Breast epithelium (tissue), 4 donors: ENCODE results near the gene NUAK1. TPM values are rescaled to one million over a fixed set of nuclear protein-coding genes. Genes with fewer than 3 reads are reported as not detected.

ENCODE experiments used
- DNase-seq, 2 donors: peaks; one replicate each; pipeline ENCODE4 v3.0.0-alpha.2; 2019; ENCODE audit warnings: low spot score in 2 of 2
- H3K27ac ChIP-seq, 2 donors: fragments of 200-600 bp; sonication (generic) in 1 of 2; one replicate each; pipeline ENCODE4 v1.5.1; 2016 to 2019; ENCODE audit warnings: mild to moderate bottlenecking in 1 of 2
- H3K27me3 ChIP-seq, 2 donors: fragments of 200-600 bp; sonication (generic) in 1 of 2; one replicate each; pipeline versions ENCODE4 v1.5.1 to v1.6.0; 2017 to 2019; ENCODE audit warnings: control low read depth in 1 of 2, mild to moderate bottlenecking in 1 of 2
- H3K36me3 ChIP-seq: fragments of 200-600 bp; one replicate; pipeline ENCODE4 v1.5.1; 2019
- H3K4me1 ChIP-seq, 2 donors: fragments of 200-600 bp; sonication (generic); one replicate each; pipeline ENCODE4 v1.5.1; 2016 to 2019; ENCODE audit warnings: control low read depth in 1 of 2
- H3K4me3 ChIP-seq, 3 donors: fragments of 200-600 bp; sonication (generic); 1 replicate in 2 of 3; 2 replicates in 1 of 3; pipeline ENCODE4 v1.5.1; 2016 to 2019; ENCODE audit warnings: mild to moderate bottlenecking in 3 of 3, moderate library complexity in 2 of 3
- H3K9me3 ChIP-seq, 2 donors: fragments of 200-600 bp; sonication (generic) in 1 of 2; one replicate each; pipeline ENCODE4 v1.5.1; 2016 to 2019; ENCODE audit warnings: control low read depth in 1 of 2
- CTCF ChIP-seq, 3 donors: fragments of 450-650 bp; IDR thresholded peaks; one replicate each; pipeline ENCODE4 v1.5.1; 2016 to 2017; ENCODE audit warnings: antibody characterized with exemption in 3 of 3, mild to moderate bottlenecking in 3 of 3, moderate library complexity in 3 of 3
- POLR2A ChIP-seq: fragments of 450-650 bp; IDR thresholded peaks from one replicate; pipeline ENCODE4 v1.6.1; 2016; ENCODE audit warnings: antibody characterized with exemption, mild to moderate bottlenecking, moderate library complexity
- POLR2AphosphoS5 ChIP-seq, 3 donors: sonication (generic); formaldehyde crosslinking; IDR thresholded peaks; one replicate each; pipeline ENCODE4 v1.6.1; 2017; ENCODE audit warnings: antibody characterized with exemption in 3 of 3
- intact Hi-C: fragments of 100-400 bp; cut with DNase I; formaldehyde crosslinking; loops from one replicate; pipeline ENCODE4 v1.15.1; 2023; ENCODE audit warnings: low total_unique reads
- total RNA-seq, 3 donors: library from RNA; depleted of rRNA; stranded (reverse); fragments of >200 nt; gene quantifications; one replicate each; pipeline ENCODE4 v1.1.0, GENCODE V29; 2016

Gene NUAK1
- total RNA-seq, 3 donors from 2014 or later, result 6.0 to 20.2 (median 13.1) TPM

GRCh38 chr12:106074361-106074705 lies 64.4 kb downstream of the NUAK1 start:
- Histone ChIP-seq H3K27me3 (no peaks in the 10 kb centered on the region), H3K4me1 (no peaks in the 10 kb centered on the region), H3K27ac (no peak overlapping the region), H3K4me3 (no peak overlapping the region), H3K36me3 (no peaks in the 10 kb centered on the region), H3K9me3 (no peaks in the 10 kb centered on the region)
- TF ChIP-seq POLR2AphosphoS5 (IDR thresholded peaks at IDR 0.05) (no peak), CTCF (IDR thresholded peaks at IDR 0.05) (no peak), POLR2A (no peak)
- intact Hi-C loops, result no loop called here
- no peak for DNase-seq

- no peak for DNase-seq
- intact Hi-C loops, result no loop called here
- Histone ChIP-seq H3K27me3 (no peaks in the 10 kb centered on the region), H3K4me3 (no peak overlapping the region), H3K9me3 (no peaks in the 10 kb centered on the region), H3K36me3 (no peaks in the 10 kb centered on the region), H3K27ac (no peak overlapping the region), H3K4me1 (no peaks in the 10 kb centered on the region)
- TF ChIP-seq POLR2A (no peak), POLR2AphosphoS5 (IDR thresholded peaks at IDR 0.05) (no peak), CTCF (IDR thresholded peaks at IDR 0.05) (no peak)
Measured at GRCh38 chr12:106073179-106073578, 65.6 kb downstream of the NUAK1 start.

- TF ChIP-seq CTCF (IDR thresholded peaks at IDR 0.05) (no peak), POLR2AphosphoS5 (IDR thresholded peaks at IDR 0.05) (no peak), POLR2A (no peak)
- DNase-seq, result no peak
- Histone ChIP-seq H3K27me3 (no peaks in the 10 kb centered on the region), H3K4me3 (no peak overlapping the region), H3K9me3 (no peaks in the 10 kb centered on the region), H3K36me3 (no peaks in the 10 kb centered on the region), H3K27ac (no peak overlapping the region), H3K4me1 (no peaks in the 10 kb centered on the region)
- intact Hi-C loops, result no loop called here
Measured at GRCh38 chr12:106072751-106073150, 66.0 kb downstream of the NUAK1 start.

- Histone ChIP-seq H3K27ac (no peak overlapping the region), H3K9me3 (no peaks in the 10 kb centered on the region), H3K4me1 (no peaks in the 10 kb centered on the region), H3K27me3 (no peaks in the 10 kb centered on the region), H3K36me3 (no peaks in the 10 kb centered on the region), H3K4me3 (no peak overlapping the region)
- TF ChIP-seq CTCF (IDR thresholded peaks at IDR 0.05) (no peak), POLR2A (no peak), POLR2AphosphoS5 (IDR thresholded peaks at IDR 0.05) (no peak)
- intact Hi-C loops, result no loop called here
- no peak for DNase-seq
Measured at GRCh38 chr12:106071686-106072085, 67.1 kb downstream of the NUAK1 start.

GRCh38 chr12:106070611-106071010 lies 68.1 kb downstream of the NUAK1 start:
- no peaks in the 10 kb centered on the region for H3K4me1 ChIP-seq
- DNase-seq, result no peak
- no peak overlapping the region for H3K4me3 ChIP-seq
- H3K27me3 ChIP-seq, result no peaks in the 10 kb centered on the region
- no peak overlapping the region for H3K27ac ChIP-seq
- intact Hi-C loops, result no loop called here
- H3K9me3 ChIP-seq, result no peaks in the 10 kb centered on the region
- H3K36me3 ChIP-seq, result no peaks in the 10 kb centered on the region
- TF ChIP-seq CTCF (IDR thresholded peaks at IDR 0.05), result no peak
- TF ChIP-seq POLR2A, result no peak
- TF ChIP-seq POLR2AphosphoS5 (IDR thresholded peaks at IDR 0.05), result no peak
